IMR-90 (cell line): Measurements from ENCODE around the gene EXOC4. TPM values are rescaled to one million over a fixed set of nuclear protein-coding genes. Genes with fewer than 3 reads are reported as not detected.
A peak's percentile ranks its signal among the peaks of the same experiment; 100 is the strongest.

Experiments
- ATAC-seq: fragments of 200-7000 bp; cut with Tn5 transposase; 2 replicates; pipeline ENCODE4 v1.9.1; 2020; ENCODE audit warnings: low read depth, mild to moderate bottlenecking, moderate library complexity
- BruUV-seq: library from RNA; stranded (reverse); fragments of 400-500 nt; replicated peaks from 2 replicates; lab custom pipeline; 2021; lab: Mats Ljungman, UMichigan
- CTCF ChIA-PET: fragments of 300-600 bp; formaldehyde crosslinking; extraction: SDS; loops from one replicate; lab custom pipeline; 2021; ENCODE audit warnings: antibody characterized with exemption; lab: Yijun Ruan, JAX
- POLR2A ChIA-PET: fragments of 300-600 bp; sonication (Branson Sonifier 250); formaldehyde crosslinking; loops from one replicate; lab custom pipeline; 2022; ENCODE audit warnings: antibody characterized with exemption; ENCODE audit not compliant: unreplicated experiment; lab: Charles Lee
- DNase-seq: peaks from one replicate; pipeline ENCODE4 v3.0.0; 2013
- H2AFZ ChIP-seq: replicated peaks from 2 replicates; pipeline ENCODE3; 2013; ENCODE audit warnings: low read length, mild to moderate bottlenecking; ENCODE audit not compliant: poor library complexity
- H2AK5ac ChIP-seq: 2 replicates; pipeline ENCODE4 v1.6.1; 2013; ENCODE audit warnings: low read depth, low read length, inconsistent platforms
- H2AK9ac ChIP-seq: replicated peaks from 2 replicates; pipeline ENCODE3; 2013; ENCODE audit warnings: mild to moderate bottlenecking, low read depth, low read length, moderate library complexity; ENCODE audit not compliant: poor library complexity
- H2BK120ac ChIP-seq: 2 replicates; pipeline ENCODE4 v1.6.1; 2013; ENCODE audit warnings: low read depth, low read length, inconsistent platforms
- H2BK15ac ChIP-seq: 3 replicates; pipeline ENCODE4 v1.6.1; 2013; ENCODE audit warnings: low read depth, low read length, inconsistent platforms
- H2BK20ac ChIP-seq: 2 replicates; pipeline ENCODE4 v1.6.1; 2013; ENCODE audit warnings: low read depth, mild to moderate bottlenecking, inconsistent platforms, low read length, moderate library complexity
- H2BK5ac ChIP-seq: 2 replicates; pipeline ENCODE4 v1.6.1; 2013; ENCODE audit warnings: mild to moderate bottlenecking, low read depth, low read length, inconsistent platforms; ENCODE audit not compliant: poor library complexity, severe bottlenecking
- H3K14ac ChIP-seq: replicated peaks from 2 replicates; pipeline ENCODE4 v1.6.1; 2013; ENCODE audit warnings: low read depth, low read length, inconsistent platforms
- H3K18ac ChIP-seq: 2 replicates; pipeline ENCODE4 v1.6.1; 2013; ENCODE audit warnings: low read depth, low read length, control low read depth
- H3K23ac ChIP-seq: 2 replicates; pipeline ENCODE4 v1.6.1; 2013; ENCODE audit warnings: low read depth, low read length, inconsistent platforms
- H3K27ac ChIP-seq: 2 replicates; pipeline ENCODE4 v1.5.1; 2013; ENCODE audit warnings: mild to moderate bottlenecking, control low read depth, low read length; ENCODE audit not compliant: insufficient read depth
- H3K27me3 ChIP-seq: 2 replicates; pipeline ENCODE4 v1.6.1; 2013; ENCODE audit warnings: low read length; ENCODE audit not compliant: control insufficient read depth, insufficient read depth
- H3K36me3 ChIP-seq: 2 replicates; pipeline ENCODE4 v1.6.1; 2013; ENCODE audit warnings: low read length, mixed read lengths; ENCODE audit not compliant: control insufficient read depth, insufficient read depth
- H3K4ac ChIP-seq: 2 replicates; pipeline ENCODE4 v1.6.1; 2013; ENCODE audit warnings: low read depth, low read length, inconsistent platforms
- H3K4me1 ChIP-seq: 2 replicates; pipeline ENCODE4 v1.6.1; 2013; ENCODE audit warnings: low read length, mixed read lengths; ENCODE audit not compliant: control insufficient read depth, insufficient read depth
- H3K4me2 ChIP-seq: 2 replicates; pipeline ENCODE4 v1.6.1; 2013; ENCODE audit warnings: low read depth, mild to moderate bottlenecking, control low read depth, low read length, moderate library complexity
- H3K4me3 ChIP-seq: 2 replicates; pipeline ENCODE4 v1.5.1; 2013; ENCODE audit warnings: low read depth, mild to moderate bottlenecking, control low read depth, low read length, moderate library complexity; ENCODE audit not compliant: insufficient read depth
- H3K56ac ChIP-seq: 2 replicates; pipeline ENCODE4 v1.6.1; 2013; ENCODE audit warnings: low read length, inconsistent platforms; ENCODE audit not compliant: insufficient read depth; ENCODE audit errors: extremely low read depth
- H3K79me1 ChIP-seq, 2 experiments: 2 replicates each; pipeline ENCODE4 v1.6.1; 2013; ENCODE audit warnings: low read length in 2 of 2, inconsistent platforms in 1 of 2, low read depth in 1 of 2
- H3K9ac ChIP-seq: 2 replicates; pipeline ENCODE4 v1.6.1; 2013; ENCODE audit warnings: low read depth, low read length, control low read depth
- H3K9me1 ChIP-seq: 2 replicates; pipeline ENCODE4 v1.6.1; 2013; ENCODE audit warnings: low read length, inconsistent platforms; ENCODE audit not compliant: insufficient read depth
- H3K9me3 ChIP-seq: 2 replicates; pipeline ENCODE4 v1.6.1; 2013; ENCODE audit warnings: low read length; ENCODE audit not compliant: control insufficient read depth, insufficient read depth
- H4K20me1 ChIP-seq: 2 replicates; pipeline ENCODE4 v1.6.1; 2013; ENCODE audit warnings: low read length, inconsistent platforms; ENCODE audit not compliant: insufficient read depth
- H4K5ac ChIP-seq: 2 replicates; pipeline ENCODE4 v1.6.1; 2013; ENCODE audit warnings: mild to moderate bottlenecking, low read depth, low read length, control low read depth
- H4K8ac ChIP-seq, 2 experiments: 2 replicates each; pipeline ENCODE4 v1.6.1; 2013; ENCODE audit warnings: low read depth in 2 of 2, low read length in 2 of 2, control low read depth in 1 of 2, inconsistent platforms in 1 of 2
- H4K91ac ChIP-seq: 2 replicates; pipeline ENCODE4 v1.6.1; 2013; ENCODE audit warnings: low read depth, low read length, inconsistent platforms; ENCODE audit not compliant: insufficient read depth
- MAFK ChIP-seq: IDR thresholded peaks from 2 replicates; pipeline ENCODE4 v1.6.1; 2012; ENCODE audit warnings: low read depth, low read length, improper control_type of control experiment
- MAZ ChIP-seq: IDR thresholded peaks from 2 replicates; pipeline ENCODE4 v1.6.1; 2012; ENCODE audit warnings: low read depth, mild to moderate bottlenecking, low read length, improper control_type of control experiment, moderate library complexity, borderline replicate concordance
- WGBS, 2 experiments: methylation state at CpG; one replicate each; pipeline versions ENCODE4 v1.1.5 to v1.1.7; 2013; ENCODE audit warnings: missing lambda C conversion rate in 2 of 2; ENCODE audit not compliant: insufficient read length in 1 of 2; ENCODE audit errors: extremely low coverage in 2 of 2; 5-methylcytosine and 5-hydroxymethylcytosine counted together
- dilution Hi-C: fragments of 300-500 bp; cut with HindIII; formaldehyde crosslinking; loops from one replicate; pipeline ENCODE4 v1.14.3; 2018; ENCODE audit warnings: low sequenced_read_pairs; ENCODE audit not compliant: unreplicated experiment
- in situ Hi-C: fragments of 300-500 bp; cut with MboI; formaldehyde crosslinking; loops from 3 replicates; pipeline ENCODE4 v1.14.3; 2019; ENCODE audit warnings: low sequenced_read_pairs, inconsistent platforms, mixed read lengths
- intact Hi-C: fragments of 100-400 bp; cut with micrococcal nuclease; formaldehyde crosslinking; loops from 2 replicates; pipeline ENCODE4 v1.10.0; 2022
- polyA plus RNA-seq, 3 experiments: library from polyadenylated mRNA; depleted of rRNA; stranded (reverse); fragments of >200 nt; gene quantifications; 2 replicates each; pipeline ENCODE4 v1.2.3, GENCODE V29; 2012; ENCODE audit warnings: low replicate concordance in 1 of 3
- total RNA-seq: library from RNA; depleted of rRNA; stranded (reverse); fragments of >200 nt; gene quantifications from 2 replicates; pipeline ENCODE4 v1.2.3, GENCODE V29; 2012

Gene EXOC4
- total and polyA plus RNA-seq, 2 of the 4 experiments (the other 2 are of a cell fraction): 25.4 to 94.6 TPM

- Histone ChIP-seq H3K56ac (no peak overlapping the region), H3K18ac (no peak overlapping the region), H3K4me1 (no peaks in the 10 kb centered on the region), H2AFZ (no peak overlapping the region), H2BK5ac (no peak overlapping the region), H3K9ac (no peak overlapping the region), H2AK5ac (no peak overlapping the region), H3K79me1 (no peaks in the 10 kb centered on the region; a peak in 1 of 4 replicates), H3K27me3 (no peaks in the 10 kb centered on the region), H3K23ac (no peak overlapping the region), H4K91ac (no peak overlapping the region), H4K5ac (no peak overlapping the region), H2BK20ac (no peak overlapping the region), H3K14ac (no peak overlapping the region), H3K27ac (no peak overlapping the region), H3K4ac (no peak overlapping the region), H4K20me1 (no peaks in the 10 kb centered on the region), H3K4me2 (no peak overlapping the region), H3K36me3 (no peaks in the 10 kb centered on the region), H3K4me3 (no peak overlapping the region), H4K8ac (no peak overlapping the region), H2BK15ac (no peak overlapping the region), H3K9me1 (no peaks in the 10 kb centered on the region; the same call in 1 of the 2 replicates), H2BK120ac (no peak overlapping the region), H3K9me3 (no peaks in the 10 kb centered on the region), H2AK9ac (no peak overlapping the region)
- ChIA-PET POLR2A (no interaction called here), CTCF (interaction anchor here (1.2 kb wide), 1 partner anchor 32 kb away, joined by 3 read pairs; no protein-coding TSS in a partner anchor)
- in situ Hi-C loops: no loop called here
- 100% methylated on average over 1 of the region's 3 CpGs; no CpG with 5 or more reads in 1 of the 2 experiments for WGBS, 2 experiments
- TF ChIP-seq MAZ (no peak), MAFK (peak; percentile 46)
- dilution Hi-C loops: no loop called here
- no peak for DNase-seq
- no peak for ATAC-seq
- intact Hi-C loops: no loop called here
- BruUV-seq: no TSS peak
Observed at GRCh38 chr7:133822001-133822641, 569.2 kb downstream of the EXOC4 start.
